Dedifferentiated amniotic fluid mesenchymal stem cell (primary cell): ENCODE results near the gene DEDD.

ENCODE experiments used
- DNase-seq: peaks from one replicate; pipeline ENCODE4 v3.0.0-alpha.2; 2016; ENCODE audit errors: extremely low spot score

Gene DEDD

GRCh38 chr1:161072751-161073449 is 59.6 kb downstream of the DEDD start:
- no peak for DNase-seq

GRCh38 chr1:161071886-161072371 is 60.5 kb downstream of the DEDD start:
- no peak for DNase-seq
